K562 (cell line): ENCODE measurements around the gene ZMYM1. TPM values are rescaled to one million over a fixed set of nuclear protein-coding genes. Genes with fewer than 3 reads are reported as not detected.
"Not testable (repeated sequence)": the region's sequence is repeated elsewhere in the genome, so short reads cannot be mapped to it uniquely, and the experiment has no call there.

ENCODE experiments used
- ATAC-seq: fragments of 200-7000 bp; cut with Tn5 transposase; 3 replicates; pipeline ENCODE4 v1.9.1; 2020; ENCODE audit warnings: moderate library complexity
- BruUV-seq: library from RNA; stranded (reverse); fragments of 400-500 nt; replicated peaks from 2 replicates; lab custom pipeline; 2021; lab: Mats Ljungman, UMichigan
- CTCF ChIA-PET: fragments of 300-600 bp; formaldehyde crosslinking; extraction: SDS; loops from one replicate; lab custom pipeline; 2021; ENCODE audit warnings: low intra/inter-chr PET ratio; lab: Yijun Ruan, JAX
- POLR2A ChIA-PET: fragments of 300-600, 350-650 bp; sonication (Branson Sonifier 250); formaldehyde crosslinking; extraction: SDS; loops from one replicate; lab custom pipeline; 2021; ENCODE audit warnings: antibody characterized with exemption, inconsistent platforms; lab: Yijun Ruan, JAX
- DNase-seq, 4 experiments: peaks; one replicate each; pipeline versions ENCODE4 v3.0.0 to v3.0.0-alpha.2; 2011 to 2018; ENCODE audit warnings: low spot score in 3 of 4, mixed read lengths in 3 of 4; ENCODE audit errors: extremely low read depth in 1 of 4
- FAIRE-seq: peaks from 2 replicates; lab custom pipeline; 2011; peaks lifted over from hg19 to GRCh38; lab: Jason Lieb, UNC
- H2AFZ ChIP-seq: 2 replicates; pipeline ENCODE4 v1.6.0; 2011; ENCODE audit warnings: low read depth, low read length, control low read depth, inconsistent platforms
- H3K27ac ChIP-seq: fragments of 200-600 bp; 3 replicates; pipeline ENCODE4 v1.8.0; 2011; ENCODE audit warnings: low read depth, mild to moderate bottlenecking, control low read depth, inconsistent platforms, low read length, moderate library complexity, mixed read lengths; ENCODE audit errors: extremely low read depth
- H3K27me3 ChIP-seq, 2 experiments: fragments of 300-600 bp in 1 of 2; 2 replicates in 1 of 2; 3 replicates in 1 of 2; pipeline versions ENCODE4 v1.6.0 to v1.8.0; 2011; ENCODE audit warnings: inconsistent platforms in 2 of 2, low read length in 2 of 2, mild to moderate bottlenecking in 1 of 2, mixed read lengths in 1 of 2, moderate library complexity in 1 of 2; ENCODE audit not compliant: control insufficient read depth in 2 of 2, insufficient read depth in 2 of 2
- H3K36me3 ChIP-seq: fragments of 300-600 bp; 3 replicates; pipeline ENCODE4 v1.8.0; 2011; ENCODE audit warnings: mild to moderate bottlenecking, low read length, inconsistent platforms; ENCODE audit not compliant: control insufficient read depth, insufficient read depth
- H3K4me1 ChIP-seq, 2 experiments: fragments of 200-600 bp in 1 of 2; replicated peaks in 1 of 2; 2 replicates in 1 of 2; 3 replicates in 1 of 2; pipeline versions ENCODE4 v1.5.1 to v1.8.0; 2011; ENCODE audit warnings: inconsistent platforms in 2 of 2, low read length in 2 of 2, mild to moderate bottlenecking in 1 of 2, mixed read lengths in 1 of 2, moderate library complexity in 1 of 2; ENCODE audit not compliant: control insufficient read depth in 2 of 2, insufficient read depth in 2 of 2
- H3K4me2 ChIP-seq: 2 replicates; pipeline ENCODE4 v1.6.1; 2011; ENCODE audit warnings: low read length, control low read depth, inconsistent platforms, mixed read lengths; ENCODE audit not compliant: insufficient read depth
- H3K4me3 ChIP-seq: fragments of 200-600 bp; sonication (generic), shearing (Covaris generic); 2 replicates; pipeline ENCODE4 v1.5.1; 2016; ENCODE audit warnings: control low read depth, inconsistent platforms
- H3K79me2 ChIP-seq: fragments of 200-600 bp; 3 replicates; pipeline ENCODE4 v1.8.0; 2011; ENCODE audit warnings: low read length, inconsistent platforms; ENCODE audit not compliant: control insufficient read depth, insufficient read depth
- H3K9ac ChIP-seq, 2 experiments: 2 replicates each; pipeline versions ENCODE4 v1.6.0 to v1.6.1; 2011; ENCODE audit warnings: low read depth in 2 of 2, low read length in 2 of 2, control low read depth in 1 of 2, inconsistent platforms in 1 of 2, mild to moderate bottlenecking in 1 of 2, mixed read lengths in 1 of 2; ENCODE audit not compliant: insufficient read depth in 1 of 2
- H3K9me1 ChIP-seq: one replicate; pipeline ENCODE4 v1.6.0; 2011; ENCODE audit warnings: inconsistent platforms, mild to moderate bottlenecking, low read length, moderate library complexity; ENCODE audit not compliant: control insufficient read depth, insufficient read depth
- H3K9me3 ChIP-seq: replicated peaks from 2 replicates; pipeline ENCODE4 v1.5.1; 2011; ENCODE audit warnings: low read depth, low read length, inconsistent platforms; ENCODE audit not compliant: control insufficient read depth, insufficient read depth
- H4K20me1 ChIP-seq: replicated peaks from 2 replicates; pipeline ENCODE4 v1.6.1; 2011; ENCODE audit warnings: low read length, inconsistent platforms, mixed read lengths; ENCODE audit not compliant: control insufficient read depth, insufficient read depth
- ARID1B ChIP-seq: fragments of 450-650 bp; IDR thresholded peaks from 2 replicates; pipeline ENCODE4 v1.6.1; 2016; ENCODE audit warnings: antibody characterized with exemption, mild to moderate bottlenecking, inconsistent platforms
- CBFA2T2 ChIP-seq: fragments of 450-650 bp; conservative IDR thresholded peaks from 2 replicates; pipeline ENCODE4 v1.6.1; 2017; ENCODE audit warnings: mild to moderate bottlenecking
- CBFA2T3 ChIP-seq: fragments of 450-650 bp; IDR thresholded peaks from 2 replicates; pipeline ENCODE4 v1.6.1; 2017
- CEBPB ChIP-seq: fragments of 450-650 bp; IDR thresholded peaks from 2 replicates; pipeline ENCODE4 v1.6.1; 2016; ENCODE audit warnings: missing genetic modification characterization, missing compliant biosample characterization
- CTBP1 ChIP-seq: fragments of 450-650 bp; IDR thresholded peaks from 2 replicates; pipeline ENCODE4 v1.6.1; 2016; ENCODE audit warnings: borderline replicate concordance
- DPF2 ChIP-seq: fragments of 450-650 bp; IDR thresholded peaks from 2 replicates; pipeline ENCODE4 v1.6.1; 2016
- ELF4 ChIP-seq: fragments of 450-650 bp; formaldehyde crosslinking; IDR thresholded peaks from 2 replicates; pipeline ENCODE4 v1.4.0; 2022; ENCODE audit warnings: missing genetic modification characterization
- MTA2 ChIP-seq: fragments of 450-650 bp; IDR thresholded peaks from 2 replicates; pipeline ENCODE4 v1.6.1; 2016; ENCODE audit warnings: low read depth
- NCOR1 ChIP-seq: fragments of 450-650 bp; IDR thresholded peaks from 2 replicates; pipeline ENCODE4 v1.6.1; 2016; ENCODE audit warnings: mild to moderate bottlenecking, moderate library complexity
- NRF1 ChIP-seq, 2 experiments: fragments of 450-650 bp; IDR thresholded peaks in 1 of 2; conservative IDR thresholded peaks in 1 of 2; 2 replicates each; pipeline ENCODE4 v1.6.1; 2014; ENCODE audit warnings: mild to moderate bottlenecking in 2 of 2
- PHB2 ChIP-seq: fragments of 450-650 bp; IDR thresholded peaks from 2 replicates; pipeline ENCODE4 v1.6.1; 2017; ENCODE audit warnings: low read depth
- POLR2AphosphoS5 ChIP-seq: IDR thresholded peaks from 2 replicates; pipeline ENCODE4 v1.6.1; 2011; ENCODE audit warnings: mild to moderate bottlenecking, low read depth, low read length, moderate library complexity; ENCODE audit not compliant: control insufficient read depth, insufficient read depth
- SMARCA4 ChIP-seq: fragments of 450-650 bp; IDR thresholded peaks from 2 replicates; pipeline ENCODE4 v1.6.1; 2016
- TAL1 ChIP-seq: fragments of 450-650 bp; IDR thresholded peaks from 2 replicates; pipeline ENCODE4 v1.6.1; 2016; ENCODE audit warnings: mild to moderate bottlenecking
- TCF3 ChIP-seq: sonication (generic); formaldehyde crosslinking; IDR thresholded peaks from 2 replicates; pipeline ENCODE4 v1.4.0; 2020; ENCODE audit warnings: mild to moderate bottlenecking, missing genetic modification reagents
- TEAD4 ChIP-seq, 2 experiments: sonication (generic) in 1 of 2; formaldehyde crosslinking in 1 of 2; IDR thresholded peaks; 2 replicates each; pipeline versions ENCODE4 v1.6.1 to v1.8.0; 2012 to 2022; ENCODE audit warnings: borderline replicate concordance in 1 of 2, inconsistent platforms in 1 of 2, low read length in 1 of 2, mild to moderate bottlenecking in 1 of 2, missing genetic modification reagents in 1 of 2
- TRIM24 ChIP-seq, 2 experiments: fragments of 450-650 bp; IDR thresholded peaks; 2 replicates each; pipeline ENCODE4 v1.6.1; 2016
- ZEB2 ChIP-seq: fragments of 450-650 bp; IDR thresholded peaks from 2 replicates; pipeline ENCODE4 v1.6.1; 2016
- ZNF740 ChIP-seq, 3 experiments: fragments of 200-800 bp in 1 of 3; sonication (Bioruptor generic) in 1 of 3; sonication (generic) in 1 of 3; formaldehyde crosslinking in 1 of 3; IDR thresholded peaks; 2 replicates each; pipeline versions ENCODE4 v1.6.1 to v1.8.0; 2016 to 2022; ENCODE audit warnings: mild to moderate bottlenecking in 2 of 3, missing compliant biosample characterization in 2 of 3, missing genetic modification characterization in 2 of 3, missing genetic modification reagents in 1 of 3
- WGBS: fragments of 100-300 bp; shearing (Covaris generic); methylation state at CpG from one replicate; pipeline ENCODE4 v1.1.6; 2016; ENCODE audit warnings: low coverage, mixed read lengths; ENCODE audit not compliant: insufficient coverage; ENCODE audit errors: missing lambda C conversion rate; 5-methylcytosine and 5-hydroxymethylcytosine counted together
- in situ Hi-C: fragments of 300-500 bp; cut with MboI; formaldehyde crosslinking; loops from 4 replicates; pipeline ENCODE4 v1.15.0; 2018; ENCODE audit warnings: inconsistent platforms, mixed read lengths
- intact Hi-C: fragments of 100-400 bp; cut with micrococcal nuclease; formaldehyde crosslinking; loops from 2 replicates; pipeline ENCODE4 v1.14.2; 2022
- polyA plus RNA-seq, 8 experiments: library from polyadenylated mRNA; depleted of rRNA in 4 of 8; stranded (reverse) in 5 of 8; unstranded in 3 of 8; fragments of >200 nt; fragmentation: Nextera tagmentation in 2 of 8; fragmentation: Illumina TruSeq in 1 of 8; extraction: Ambion mirVana in 2 of 8; extraction: Trizol in 1 of 8; gene quantifications; 2 replicates each; pipeline versions ENCODE4 v1.2.1 to v1.2.3, GENCODE V29; 2011 to 2014; ENCODE audit warnings: inconsistent platforms in 1 of 8, missing spikeins in 1 of 8
- total RNA-seq, 7 experiments: library from RNA; depleted of rRNA in 6 of 7; stranded (reverse); fragments of >200 nt in 6 of 7; fragmentation: Illumina TruSeq in 2 of 7; extraction: Trizol in 2 of 7; gene quantifications; 2 replicates each; pipeline versions ENCODE4 v1.2.1 to v1.2.3, GENCODE V29; 2011 to 2021; ENCODE audit warnings: low replicate concordance in 1 of 7

ZMYM1 gene
- total and polyA plus RNA-seq, 9 of the 15 experiments (the other 6 are each of a cell fraction or from before 2014, with no cell fraction given): 7.5 to 25.4 (median 15.8) TPM

GRCh38 chr1:35137590-35137989 lies 58.4 kb downstream of the ZMYM1 start:
- peak overlapping the region; percentile 51; the same call in 1 of the 2 replicates for H2AFZ ChIP-seq
- H3K79me2 ChIP-seq; H4K20me1 ChIP-seq; in situ Hi-C loops; H3K27me3 ChIP-seq; H3K4me3 ChIP-seq; H3K9ac ChIP-seq; CTCF ChIA-PET; H3K36me3 ChIP-seq; H3K9me3 ChIP-seq; H3K9me1 ChIP-seq; ATAC-seq; H3K27ac ChIP-seq; FAIRE-seq; BruUV-seq; TF ChIP-seq ZNF740 (tag; IDR thresholded peaks at IDR 0.05); TEAD4 (CRISPR knock-in tag; IDR thresholded peaks at IDR 0.05; ENCODE audit: borderline replicate concordance): not testable (repeated sequence)
- H3K4me2 ChIP-seq: peak overlapping the region; percentile 58; the same call in 1 of the 2 replicates
- WGBS: 2% methylated on average over 5 of the region's 5 CpGs
- POLR2A ChIA-PET: interaction anchor here (0.7 kb wide), 1 partner anchor 1294 kb away, joined by 4 read pairs; no protein-coding TSS in a partner anchor
- TF ChIP-seq NCOR1 (peak; percentile 58; the same call in 1 of the 2 replicates), SMARCA4 (peak; percentile 51; the same call in 1 of the 2 replicates), POLR2AphosphoS5 (0 out of 2 replicates have a peak, but pooled peaks have one; percentile 26), ELF4 (CRISPR knock-in tag) (0 out of 2 replicates have a peak, but pooled peaks have one; percentile 18), ZEB2 (0 out of 2 replicates have a peak, but pooled peaks have one; percentile 66), DPF2 (peak; percentile 65), TCF3 (CRISPR knock-in tag) (peak; percentile 81), CBFA2T2 (peak; percentile 81), ZNF740 (CRISPR knock-in tag; IDR thresholded peaks at IDR 0.05) (peak; percentile 57; the same call in 1 of the 2 replicates), PHB2 (0 out of 2 replicates have a peak, but pooled peaks have one; percentile 11), ARID1B (peak; percentile 71), TAL1 (peak; percentile 86), MTA2 (peak; percentile 65), TEAD4 (IDR thresholded peaks at IDR 0.05; ENCODE audit: low read length) (0 out of 2 replicates have a peak, but pooled peaks have one; percentile 45), CEBPB (tag) (0 out of 2 replicates have a peak, but pooled peaks have one; percentile 12), CBFA2T3 (peak; percentile 82), CTBP1 (peak; percentile 49; the same call in 1 of the 2 replicates), TRIM24 (IDR thresholded peaks at IDR 0.05) (peak in 1 of 2 experiments; percentile 40; a peak in 1 of 4 replicates), NRF1 (conservative IDR thresholded peaks at IDR 0.05 in 1 of 2, IDR thresholded peaks at IDR 0.05 in 1 of 2) (0 out of 4 replicates have a peak, but pooled peaks of 1 of the 2 experiments have one; percentile 17)
- intact Hi-C loops: loop anchor here (5.0 kb wide), 1 partner anchor 105 kb away; the partner anchor contains the start of gene ZMYM6
- H3K4me1 ChIP-seq: peaks cover 6 to 14% of the 10 kb centered on the region in 2 experiments
- peak in 1 of 4 experiments; percentile 34 for DNase-seq
